Trophoblast cell (in vitro differentiated cells and primary cell): ENCODE measurements around the gene CCDC188.

Experiments used
- DNase-seq, 2 donors: peaks; one replicate each; pipeline ENCODE4 v3.0.0-alpha.2; 2016
- H2AFZ ChIP-seq: 2 replicates; pipeline ENCODE4 v1.6.1; 2013; ENCODE audit warnings: low read length, moderate library complexity, mild to moderate bottlenecking; ENCODE audit not compliant: insufficient read depth, poor library complexity
- H2AK5ac ChIP-seq: 2 replicates; pipeline ENCODE4 v1.6.1; 2013; ENCODE audit warnings: mild to moderate bottlenecking, low read length
- H2BK120ac ChIP-seq: 2 replicates; pipeline ENCODE4 v1.6.1; 2013; ENCODE audit warnings: low read length, mild to moderate bottlenecking, moderate library complexity; ENCODE audit not compliant: insufficient read depth, poor library complexity
- H2BK12ac ChIP-seq: 2 replicates; pipeline ENCODE4 v1.6.1; 2013; ENCODE audit warnings: mild to moderate bottlenecking, low read length, moderate library complexity
- H2BK5ac ChIP-seq: 2 replicates; pipeline ENCODE4 v1.6.1; 2013; ENCODE audit warnings: low read length, low read depth, moderate library complexity, mild to moderate bottlenecking; ENCODE audit not compliant: poor library complexity
- H3K14ac ChIP-seq: 2 replicates; pipeline ENCODE4 v1.6.1; 2013; ENCODE audit warnings: mild to moderate bottlenecking, low read length
- H3K18ac ChIP-seq: 2 replicates; pipeline ENCODE4 v1.6.1; 2013; ENCODE audit warnings: mild to moderate bottlenecking, low read length
- H3K23ac ChIP-seq: 2 replicates; pipeline ENCODE4 v1.6.1; 2013; ENCODE audit warnings: low read length
- H3K27ac ChIP-seq: 2 replicates; pipeline ENCODE4 v1.5.1; 2013; ENCODE audit warnings: low read depth, mild to moderate bottlenecking, inconsistent platforms, low read length, moderate library complexity
- H3K27me3 ChIP-seq: 2 replicates; pipeline ENCODE4 v1.6.1; 2013; ENCODE audit warnings: inconsistent platforms, mild to moderate bottlenecking, low read length, moderate library complexity; ENCODE audit not compliant: insufficient read depth
- H3K36me3 ChIP-seq, 2 experiments: 1 replicate in 1 of 2; 2 replicates in 1 of 2; pipeline ENCODE4 v1.6.1; 2013; ENCODE audit warnings: low read length in 2 of 2, mild to moderate bottlenecking in 2 of 2, moderate library complexity in 1 of 2; ENCODE audit not compliant: insufficient read depth in 2 of 2, control insufficient read depth in 1 of 2
- H3K4ac ChIP-seq: 2 replicates; pipeline ENCODE4 v1.6.1; 2013; ENCODE audit warnings: low read depth, mild to moderate bottlenecking, low read length, moderate library complexity
- H3K4me1 ChIP-seq, 2 experiments: 1 replicate in 1 of 2; 2 replicates in 1 of 2; pipeline ENCODE4 v1.6.1; 2013; ENCODE audit warnings: low read length in 2 of 2, mild to moderate bottlenecking in 2 of 2, moderate library complexity in 1 of 2; ENCODE audit not compliant: insufficient read depth in 2 of 2, control insufficient read depth in 1 of 2
- H3K4me2 ChIP-seq: 2 replicates; pipeline ENCODE4 v1.6.1; 2013; ENCODE audit warnings: inconsistent platforms, mild to moderate bottlenecking, low read length, moderate library complexity
- H3K4me3 ChIP-seq: 2 replicates; pipeline ENCODE4 v1.5.1; 2013; ENCODE audit warnings: mild to moderate bottlenecking, low read depth, low read length, inconsistent platforms
- H3K79me1 ChIP-seq: one replicate; pipeline ENCODE4 v1.6.1; 2013; ENCODE audit warnings: low read length
- H3K79me2 ChIP-seq: 2 replicates; pipeline ENCODE4 v1.6.1; 2013; ENCODE audit warnings: low read length, mild to moderate bottlenecking; ENCODE audit not compliant: control insufficient read depth, insufficient read depth, poor library complexity
- H3K9ac ChIP-seq: 2 replicates; pipeline ENCODE4 v1.6.1; 2013; ENCODE audit warnings: mild to moderate bottlenecking, low read length
- H3K9me3 ChIP-seq: 2 replicates; pipeline ENCODE4 v1.6.1; 2013; ENCODE audit warnings: low read depth, mild to moderate bottlenecking, control low read depth, inconsistent platforms, low read length; ENCODE audit not compliant: insufficient read depth
- H4K12ac ChIP-seq: 2 replicates; pipeline ENCODE4 v1.6.1; 2013; ENCODE audit warnings: low read depth, mild to moderate bottlenecking, low read length, moderate library complexity
- H4K8ac ChIP-seq: 2 replicates; pipeline ENCODE4 v1.6.1; 2013; ENCODE audit warnings: low read depth, mild to moderate bottlenecking, low read length, moderate library complexity
- H4K91ac ChIP-seq: one replicate; pipeline ENCODE4 v1.6.1; 2013; ENCODE audit warnings: low read depth, mild to moderate bottlenecking, low read length, moderate library complexity
- WGBS: extraction: QIAGEN DNeasy Blood & Tissue Kit; methylation state at CpG from one replicate; pipeline ENCODE4 v1.1.7; 2013; ENCODE audit warnings: missing lambda C conversion rate; ENCODE audit not compliant: insufficient read length, insufficient coverage; ENCODE audit errors: extremely low coverage; 5-methylcytosine and 5-hydroxymethylcytosine counted together

CCDC188 gene

DNA sequence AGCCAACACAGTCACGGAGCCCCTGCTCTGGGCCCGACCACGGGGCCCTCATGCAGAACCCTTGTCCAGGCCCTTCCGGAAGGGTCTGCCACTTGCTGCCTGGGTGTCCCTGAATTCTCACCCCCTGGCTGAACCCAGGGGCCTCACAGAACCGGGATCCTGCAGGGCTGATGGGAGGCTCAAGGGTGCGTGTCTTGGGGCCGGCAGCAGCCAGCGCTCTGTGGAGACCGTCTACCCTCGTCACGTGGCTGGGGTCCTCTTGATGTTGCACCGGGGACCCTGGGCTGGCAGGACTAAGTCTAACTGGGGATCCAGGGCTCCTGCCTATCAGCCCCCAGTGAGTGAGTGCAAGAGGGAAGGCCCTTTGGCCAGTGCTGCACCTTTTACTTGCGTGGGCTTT is 19.3 kb upstream of the CCDC188 start:
- Histone ChIP-seq H4K8ac (no peak overlapping the region), H3K18ac (no peak overlapping the region), H3K79me1 (no peaks in the 10 kb centered on the region), H3K14ac (no peak overlapping the region), H3K27ac (no peak overlapping the region), H4K12ac (no peak overlapping the region), H3K79me2 (no peaks in the 10 kb centered on the region), H3K36me3 (no peaks in the 10 kb centered on the region), H3K27me3 (no peaks in the 10 kb centered on the region), H2AFZ (no peak overlapping the region), H3K4me1 (no peaks in the 10 kb centered on the region), H3K4ac (no peak overlapping the region), H4K91ac (no peak overlapping the region), H2BK12ac (no peak overlapping the region), H2BK5ac (no peak overlapping the region), H2BK120ac (no peak overlapping the region), H2AK5ac (no peak overlapping the region), H3K9ac (no peak overlapping the region), H3K4me2 (no peak overlapping the region), H3K23ac (no peak overlapping the region), H3K9me3 (peaks cover 3% of the 10 kb centered on the region), H3K4me3 (no peak overlapping the region)
- DNase-seq, result no peak
- WGBS, result no CpG with 5 or more reads among the region's 13 CpGs

GRCh38 chr22:20169253-20169822 is 18.5 kb upstream of the CCDC188 start:
- no CpG with 5 or more reads among the region's 10 CpGs for WGBS
- H3K14ac ChIP-seq, result no peak overlapping the region
- no peak overlapping the region for H3K23ac ChIP-seq
- H3K4me3 ChIP-seq, result no peak overlapping the region
- H2AFZ ChIP-seq, result no peak overlapping the region
- no peak overlapping the region for H3K18ac ChIP-seq
- H3K4me2 ChIP-seq, result no peak overlapping the region
- no peak overlapping the region for H3K9ac ChIP-seq
- H4K12ac ChIP-seq, result no peak overlapping the region
- H3K79me2 ChIP-seq, result no peaks in the 10 kb centered on the region
- no peak overlapping the region for H4K8ac ChIP-seq
- H3K27me3 ChIP-seq, result no peaks in the 10 kb centered on the region
- H3K4ac ChIP-seq, result no peak overlapping the region
- H3K36me3 ChIP-seq, result no peaks in the 10 kb centered on the region
- no peaks in the 10 kb centered on the region for H3K79me1 ChIP-seq
- H2BK5ac ChIP-seq, result no peak overlapping the region
- no peak for DNase-seq
- H4K91ac ChIP-seq, result no peak overlapping the region
- H3K27ac ChIP-seq, result no peak overlapping the region
- H2AK5ac ChIP-seq, result no peak overlapping the region
- no peak overlapping the region for H2BK120ac ChIP-seq
- no peak overlapping the region for H2BK12ac ChIP-seq
- no peaks in the 10 kb centered on the region for H3K4me1 ChIP-seq
- peaks cover 3% of the 10 kb centered on the region for H3K9me3 ChIP-seq

DNA sequence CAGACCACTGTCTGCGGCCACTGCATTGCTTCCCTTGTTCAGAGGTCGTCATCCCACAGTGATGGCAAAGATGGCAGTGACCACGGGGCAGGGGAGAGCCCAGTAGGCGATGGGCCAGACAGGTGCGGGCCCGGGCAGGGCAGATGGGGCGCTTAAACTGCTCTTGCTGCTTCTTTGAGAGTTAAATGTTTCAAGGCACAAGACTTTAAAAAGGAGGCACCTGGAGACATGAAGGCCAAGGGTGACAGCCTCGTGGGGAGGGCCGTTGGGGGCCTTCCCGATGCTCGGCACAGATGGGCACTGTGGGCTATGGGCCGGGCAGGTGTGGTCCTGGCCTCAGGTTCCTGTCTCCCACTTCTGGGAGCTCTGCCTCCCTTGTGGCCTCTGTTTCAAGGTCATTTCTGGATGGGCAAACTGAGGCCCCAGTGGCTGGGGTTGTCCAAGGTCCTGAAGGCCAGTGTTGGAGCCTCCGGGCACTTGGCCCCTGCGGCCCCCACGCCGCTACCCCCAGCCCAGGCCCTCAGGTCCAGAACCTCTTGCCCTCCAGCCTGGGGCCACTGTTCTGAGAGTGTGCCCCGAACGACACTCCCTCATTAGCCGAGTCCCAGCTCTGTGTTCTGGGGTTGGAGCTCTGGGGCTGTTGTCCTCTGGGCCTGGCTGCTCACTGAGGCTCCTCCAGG is 16.9 kb upstream of the CCDC188 start:
- Histone ChIP-seq H2AK5ac (no peak overlapping the region), H4K91ac (no peak overlapping the region), H3K9me3 (peaks cover 3% of the 10 kb centered on the region), H3K4ac (no peak overlapping the region), H3K18ac (no peak overlapping the region), H4K12ac (no peak overlapping the region), H2BK120ac (no peak overlapping the region), H3K23ac (no peak overlapping the region), H3K79me1 (no peaks in the 10 kb centered on the region), H2BK12ac (no peak overlapping the region), H4K8ac (no peak overlapping the region), H3K9ac (no peak overlapping the region), H3K36me3 (no peaks in the 10 kb centered on the region), H3K79me2 (no peaks in the 10 kb centered on the region), H2BK5ac (no peak overlapping the region), H3K27ac (no peak overlapping the region), H2AFZ (no peak overlapping the region), H3K4me2 (no peak overlapping the region), H3K4me3 (no peak overlapping the region), H3K27me3 (no peaks in the 10 kb centered on the region), H3K14ac (no peak overlapping the region), H3K4me1 (no peaks in the 10 kb centered on the region)
- no CpG with 5 or more reads among the region's 19 CpGs for WGBS
- no peak for DNase-seq

DNA sequence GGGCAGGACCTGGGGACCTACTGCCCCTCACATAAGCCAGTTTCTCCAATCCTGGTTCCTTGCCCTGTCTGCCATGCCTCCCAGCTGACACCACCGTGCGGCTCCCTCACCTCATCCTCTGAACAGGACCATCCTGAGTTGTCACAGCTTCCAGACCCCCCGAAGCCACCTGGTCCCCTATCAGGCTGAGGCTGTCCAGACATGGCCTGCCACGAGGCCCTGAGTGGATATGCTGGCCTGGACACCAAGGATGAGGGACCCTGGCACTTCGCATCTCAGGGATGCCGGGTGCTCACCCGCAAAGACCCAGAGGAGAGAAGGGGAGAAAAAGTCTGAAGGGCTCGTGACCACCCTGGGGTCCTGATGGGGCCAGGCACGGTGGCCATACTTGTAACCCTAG is 15.8 kb upstream of the CCDC188 start:
- Histone ChIP-seq H3K79me1 (no peaks in the 10 kb centered on the region), H3K27me3 (no peaks in the 10 kb centered on the region)
- no CpG with 5 or more reads among the region's 9 CpGs for WGBS

More for the DNA sequence above, 15.8 kb upstream of the CCDC188 start:
- H3K14ac ChIP-seq, result no peak overlapping the region
- no peak overlapping the region for H2BK5ac ChIP-seq
- H2BK12ac ChIP-seq, result no peak overlapping the region
- peaks cover 5% of the 10 kb centered on the region for H3K9me3 ChIP-seq
- no peak overlapping the region for H4K12ac ChIP-seq
- H3K4me3 ChIP-seq, result peak overlapping the region; percentile 6
- H3K4me1 ChIP-seq, result no peaks in the 10 kb centered on the region
- no peak overlapping the region for H4K91ac ChIP-seq
- H3K4ac ChIP-seq, result no peak overlapping the region
- no peak overlapping the region for H3K27ac ChIP-seq
- no peak overlapping the region for H2BK120ac ChIP-seq
- no peak overlapping the region for H4K8ac ChIP-seq
- H3K23ac ChIP-seq, result no peak overlapping the region
- H3K36me3 ChIP-seq, result no peaks in the 10 kb centered on the region
- no peaks in the 10 kb centered on the region for H3K79me2 ChIP-seq
- no peak overlapping the region for H3K4me2 ChIP-seq
- H2AK5ac ChIP-seq, result no peak overlapping the region
- no peak overlapping the region for H3K9ac ChIP-seq
- no peak overlapping the region for H2AFZ ChIP-seq
- DNase-seq, result no peak
- H3K18ac ChIP-seq, result no peak overlapping the region
